Natural killer cell (primary cell): ENCODE data around the gene CABP4. TPM values are rescaled to one million over a fixed set of nuclear protein-coding genes. Genes with fewer than 3 reads are reported as not detected.

Experiments used
- ATAC-seq, 3 donors: fragments of 150-1000 bp in 2 of 3; fragments of 200-7000 bp in 1 of 3; cut with Tn5 transposase; 1 replicate in 1 of 3; 2 replicates in 2 of 3; pipeline ENCODE4 v1.10.0; 2021; ENCODE audit warnings: mild to moderate bottlenecking in 2 of 3, moderate library complexity in 2 of 3
- DNase-seq, 2 donors: peaks; one replicate each; pipeline versions ENCODE4 v3.0.0 to v3.0.0-alpha.2; 2013 to 2021; ENCODE audit warnings: mixed read lengths in 1 of 2
- H3K27ac ChIP-seq: one replicate; pipeline ENCODE4 v1.5.1; 2013; ENCODE audit warnings: mild to moderate bottlenecking, low read length
- H3K27me3 ChIP-seq: one replicate; pipeline ENCODE4 v1.6.1; 2013; ENCODE audit warnings: low read length; ENCODE audit not compliant: control insufficient read depth, insufficient read depth
- H3K36me3 ChIP-seq: one replicate; pipeline ENCODE4 v1.6.1; 2013; ENCODE audit warnings: low read length; ENCODE audit not compliant: control insufficient read depth, insufficient read depth
- H3K4me1 ChIP-seq: one replicate; pipeline ENCODE4 v1.6.1; 2013; ENCODE audit warnings: low read length; ENCODE audit not compliant: control insufficient read depth, insufficient read depth
- H3K4me3 ChIP-seq: one replicate; pipeline ENCODE4 v1.5.1; 2013; ENCODE audit warnings: low read length
- H3K9me3 ChIP-seq: one replicate; pipeline ENCODE4 v1.6.1; 2013; ENCODE audit warnings: low read length; ENCODE audit not compliant: control insufficient read depth, insufficient read depth
- H3K27ac Mint-ChIP-seq, 2 donors: one replicate each; pipeline ENCODE4 v1.8.0; 2022; ENCODE audit warnings: mild to moderate bottlenecking in 2 of 2, mixed read lengths in 2 of 2, moderate library complexity in 1 of 2
- H3K27me3 Mint-ChIP-seq, 2 donors: one replicate each; pipeline ENCODE4 v1.8.0; 2022; ENCODE audit warnings: low read depth in 2 of 2, mixed read lengths in 2 of 2
- H3K36me3 Mint-ChIP-seq: one replicate; pipeline ENCODE4 v1.8.0; 2022; ENCODE audit warnings: mixed read lengths
- H3K4me1 Mint-ChIP-seq, 2 donors: one replicate each; pipeline ENCODE4 v1.8.0; 2022; ENCODE audit warnings: mixed read lengths in 2 of 2
- H3K4me3 Mint-ChIP-seq: one replicate; pipeline ENCODE4 v1.8.0; 2022; ENCODE audit warnings: mild to moderate bottlenecking, moderate library complexity, mixed read lengths
- H3K9me3 Mint-ChIP-seq, 2 donors: one replicate each; pipeline ENCODE4 v1.8.0; 2022; ENCODE audit warnings: mixed read lengths in 2 of 2
- CTCF ChIP-seq: fragments of 200-600 bp; IDR thresholded peaks from one replicate; pipeline ENCODE4 v1.8.0; 2022; ENCODE audit warnings: antibody characterized with exemption
- WGBS: methylation state at CpG from one replicate; pipeline ENCODE4 v1.1.7; 2013; ENCODE audit warnings: missing lambda C conversion rate; ENCODE audit not compliant: insufficient coverage; 5-methylcytosine and 5-hydroxymethylcytosine counted together
- intact Hi-C: fragments of 100-400 bp; cut with micrococcal nuclease; formaldehyde crosslinking; loops from one replicate; pipeline ENCODE4 v1.14.2; 2022
- total RNA-seq, 4 donors: library from RNA; stranded (reverse); fragments of 120-200 nt in 1 of 4; gene quantifications; one replicate each; pipeline versions ENCODE4 v1.2.3 to v1.2.4, GENCODE V29; 2013 to 2022

CABP4 gene
- total RNA-seq, 3 donors from 2014 or later (not counting 1 experiment from before 2014, with no cell fraction given), result 12.9 to 22.8 (median 21.3) TPM

DNA sequence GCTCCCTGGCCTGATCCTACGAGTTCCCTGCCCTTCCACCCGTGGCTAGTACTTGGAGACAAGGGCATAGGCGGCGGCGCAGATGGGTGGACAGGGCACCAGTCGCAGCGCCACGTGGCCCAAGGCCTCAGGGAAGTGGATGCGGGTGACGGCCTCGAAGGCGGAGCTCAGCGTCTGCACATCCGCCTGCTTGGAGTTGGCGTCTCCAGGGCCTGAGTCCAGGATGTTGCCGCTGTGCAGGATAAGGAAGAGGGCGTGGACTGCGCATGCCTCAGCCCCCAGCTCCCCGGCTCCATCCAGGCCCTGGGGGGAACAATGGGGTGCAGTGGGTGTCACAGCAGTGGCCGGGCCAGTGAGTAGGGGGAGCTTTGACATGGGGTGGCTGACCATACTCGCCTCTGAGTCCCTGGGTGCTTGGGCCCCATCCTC lies 43.4 kb downstream of the CABP4 start:
- WGBS, result 95% methylated on average over 21 of the region's 21 CpGs
- no peak for TF ChIP-seq CTCF
- Mint-ChIP-seq H3K27me3 (no peaks in the 10 kb centered on the region), H3K4me3 (no peak overlapping the region), H3K4me1 (peaks cover 15 to 20% of the 10 kb centered on the region in 2 donors), H3K27ac (no peak overlapping the region), H3K9me3 (no peaks in the 10 kb centered on the region), H3K36me3 (peaks cover 7% of the 10 kb centered on the region)
- intact Hi-C loops, result no loop called here
- Histone ChIP-seq H3K27me3 (no peaks in the 10 kb centered on the region), H3K36me3 (peaks cover 75% of the 10 kb centered on the region), H3K27ac (no peak overlapping the region), H3K9me3 (no peaks in the 10 kb centered on the region), H3K4me3 (no peak overlapping the region), H3K4me1 (peaks cover 6% of the 10 kb centered on the region)
- DNase-seq (no peak), ATAC-seq (no peak)

DNA sequence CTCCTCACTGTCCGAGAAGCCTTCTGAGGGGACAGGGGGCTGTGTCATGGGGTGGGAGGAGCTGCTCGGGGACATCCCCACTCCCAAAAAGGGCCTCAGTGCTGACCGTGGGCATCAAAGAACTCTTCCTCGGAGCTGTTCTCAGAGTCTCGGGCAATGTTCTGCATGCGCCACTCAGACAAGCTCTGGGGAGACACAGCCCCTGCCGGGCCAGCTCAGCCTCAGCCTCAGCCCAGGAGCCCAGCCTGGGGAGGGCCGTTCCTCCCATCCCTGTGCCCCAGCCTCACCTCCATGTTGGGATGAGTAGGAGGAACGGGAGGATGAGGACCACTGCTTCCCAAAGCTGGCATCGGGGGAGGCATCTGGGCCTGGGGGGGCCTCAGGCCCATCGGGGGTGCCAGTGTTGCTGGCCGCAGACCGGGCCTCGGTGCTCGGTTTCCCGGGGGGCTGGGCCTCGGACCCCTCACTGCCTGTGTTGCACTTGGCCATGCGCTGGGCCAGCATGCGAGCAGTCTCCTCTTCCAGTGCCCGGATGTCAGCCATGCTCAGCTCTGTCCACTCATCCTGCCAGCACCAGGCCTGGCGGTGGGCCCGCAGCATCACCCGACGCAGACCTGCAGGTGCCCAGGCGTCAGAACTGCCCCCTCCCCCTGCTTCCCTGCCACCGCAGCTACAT lies 44.8 kb downstream of the CABP4 start:
- H3K27ac Mint-ChIP-seq, result peak overlapping the region in 1 of 2 donors; percentile 27
- intact Hi-C loops, result loop anchor here (10.0 kb wide), 1 partner anchor 115 kb away; no protein-coding TSS in a partner anchor
- H3K36me3 Mint-ChIP-seq, result peaks cover 7% of the 10 kb centered on the region
- H3K27me3 Mint-ChIP-seq, result no peaks in the 10 kb centered on the region
- H3K9me3 Mint-ChIP-seq, result no peaks in the 10 kb centered on the region
- peaks cover 10% of the 10 kb centered on the region for H3K4me1 ChIP-seq
- H3K36me3 ChIP-seq, result peaks cover 66% of the 10 kb centered on the region
- H3K4me1 Mint-ChIP-seq, result peaks cover 15 to 28% of the 10 kb centered on the region in 2 donors
- H3K9me3 ChIP-seq, result no peaks in the 10 kb centered on the region
- no peak overlapping the region for H3K4me3 ChIP-seq
- DNase-seq, result no peak
- ATAC-seq, result no peak
- H3K27me3 ChIP-seq, result no peaks in the 10 kb centered on the region
- H3K27ac ChIP-seq, result no peak overlapping the region
- 95% methylated on average over 26 of the region's 26 CpGs for WGBS
- no peak for TF ChIP-seq CTCF
- H3K4me3 Mint-ChIP-seq, result no peak overlapping the region

GRCh38 chr11:67500484-67500821 lies 45.3 kb downstream of the CABP4 start:
- Mint-ChIP-seq H3K27me3 (no peaks in the 10 kb centered on the region), H3K9me3 (no peaks in the 10 kb centered on the region), H3K36me3 (peaks cover 7% of the 10 kb centered on the region), H3K27ac (peak overlapping the region in 1 of 2 donors; percentile 52), H3K4me1 (peaks cover 16 to 30% of the 10 kb centered on the region in 2 donors), H3K4me3 (peak overlapping the region; percentile 55)
- H3K27me3 ChIP-seq, result no peaks in the 10 kb centered on the region
- H3K36me3 ChIP-seq, result peaks cover 61% of the 10 kb centered on the region
- no peak overlapping the region for H3K4me3 ChIP-seq
- no peak for DNase-seq
- TF ChIP-seq CTCF, result no peak
- H3K27ac ChIP-seq, result no peak overlapping the region
- intact Hi-C loops, result loop anchor here (10.0 kb wide), 1 partner anchor 114 kb away; no protein-coding TSS in a partner anchor
- ATAC-seq, result no peak
- no peaks in the 10 kb centered on the region for H3K9me3 ChIP-seq
- WGBS, result 71% methylated on average over 1 of the region's 1 CpG
- H3K4me1 ChIP-seq, result peaks cover 12% of the 10 kb centered on the region
